ENCODE measurements around the gene SATL1. TPM values are rescaled to one million over a fixed set of nuclear protein-coding genes. Genes with fewer than 3 reads are reported as not detected.

The SATL1 gene
- total RNA-seq, 1 experiment from 2014 or later: 0.45 TPM

DNA sequence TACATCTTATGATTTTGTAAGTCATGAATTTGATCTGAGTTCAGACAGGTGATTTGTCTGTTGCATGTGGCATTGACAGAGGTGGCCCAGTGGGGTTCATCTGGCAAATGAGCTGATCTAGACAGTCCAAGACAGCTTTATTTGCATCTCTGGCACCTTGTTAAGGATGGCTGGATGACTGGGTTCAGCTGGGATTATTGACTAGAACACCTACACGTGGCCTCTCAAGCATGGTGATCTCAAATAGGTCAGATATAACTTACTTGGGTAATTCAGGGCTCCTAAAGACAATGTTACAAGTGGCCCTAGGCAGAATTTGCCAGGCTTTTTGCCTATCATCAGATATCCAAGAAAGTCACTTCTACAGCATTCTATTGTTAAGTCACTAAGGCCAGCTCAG is 192.0 kb downstream of the SATL1 start:
- no TSS peak for BruUV-seq (replicated peaks)
- Histone ChIP-seq H3K27me3 (replicated peaks; ENCODE audit: control insufficient read depth, insufficient read depth, low read length) (no peaks in the 10 kb centered on the region), H3K36me3 (ENCODE audit: control insufficient read depth, insufficient read depth, low read length) (no peaks in the 10 kb centered on the region), H3K4me1 (no peaks in the 10 kb centered on the region), H3K4me3 (ENCODE audit: low read depth, low read length) (no peak overlapping the region), H3K9me3 (no peaks in the 10 kb centered on the region)
- H3K27me3 Mint-ChIP-seq (ENCODE audit: insufficient read depth, unreplicated experiment): no peaks in the 10 kb centered on the region
- no peaks in the 10 kb centered on the region for H3K36me3 Mint-ChIP-seq (ENCODE audit: insufficient read depth, unreplicated experiment)
- ChIA-PET CTCF (interaction anchor here (2.4 kb wide), 1 partner anchor 48 kb away, joined by 8 read pairs; the partner anchor contains the start of gene APOOL), POLR2A (no interaction called here)
- no peak overlapping the region for H3K4me3 Mint-ChIP-seq (ENCODE audit: unreplicated experiment)
- H3K27ac Mint-ChIP-seq (ENCODE audit: unreplicated experiment): no peak overlapping the region
- TF ChIP-seq CTCF (IDR thresholded peaks at IDR 0.05; ENCODE audit: insufficient read depth in 1 of 2, low read depth in 1 of 2, low read length in 1 of 2, severe bottlenecking in 1 of 2, unreplicated experiment in 1 of 2): no peak
- no peaks in the 10 kb centered on the region for H3K4me1 Mint-ChIP-seq (ENCODE audit: low read depth, unreplicated experiment)
- H3K9me3 Mint-ChIP-seq (ENCODE audit: unreplicated experiment): no peaks in the 10 kb centered on the region
- intact Hi-C loops (cut with micrococcal nuclease; ENCODE audit: unreplicated experiment): loop anchor here (5.0 kb wide), 1 partner anchor 144 kb away; no protein-coding TSS in a partner anchor
- DNase-seq: no peak

Other genes with a start within 250 kb of the SATL1 start
- 20.0 and 21.8 TPM in 2 replicates for gene APOOL, start 239.9 kb downstream of the SATL1 start, total RNA-seq (2022)
- 11.0 and 12.7 TPM in 2 replicates for gene ZNF711, start 212 bp upstream of the SATL1 start, total RNA-seq (2022)
- gene POF1B, start 135.9 kb upstream of the SATL1 start, total RNA-seq (2022): 28.6 and 31.0 TPM in 2 replicates